HG02610 (cell line): Measurements from ENCODE around the gene RNF4.
A peak's percentile ranks its signal among the peaks of the same experiment; 100 is the strongest.

ENCODE experiments used
- ATAC-seq: cut with Tn5 transposase; IDR thresholded peaks from one replicate; pipeline ENCODE4 v1.9.1; 2021; ENCODE audit warnings: mild to moderate bottlenecking, moderate library complexity; ENCODE audit not compliant: unreplicated experiment

RNF4 gene

DNA sequence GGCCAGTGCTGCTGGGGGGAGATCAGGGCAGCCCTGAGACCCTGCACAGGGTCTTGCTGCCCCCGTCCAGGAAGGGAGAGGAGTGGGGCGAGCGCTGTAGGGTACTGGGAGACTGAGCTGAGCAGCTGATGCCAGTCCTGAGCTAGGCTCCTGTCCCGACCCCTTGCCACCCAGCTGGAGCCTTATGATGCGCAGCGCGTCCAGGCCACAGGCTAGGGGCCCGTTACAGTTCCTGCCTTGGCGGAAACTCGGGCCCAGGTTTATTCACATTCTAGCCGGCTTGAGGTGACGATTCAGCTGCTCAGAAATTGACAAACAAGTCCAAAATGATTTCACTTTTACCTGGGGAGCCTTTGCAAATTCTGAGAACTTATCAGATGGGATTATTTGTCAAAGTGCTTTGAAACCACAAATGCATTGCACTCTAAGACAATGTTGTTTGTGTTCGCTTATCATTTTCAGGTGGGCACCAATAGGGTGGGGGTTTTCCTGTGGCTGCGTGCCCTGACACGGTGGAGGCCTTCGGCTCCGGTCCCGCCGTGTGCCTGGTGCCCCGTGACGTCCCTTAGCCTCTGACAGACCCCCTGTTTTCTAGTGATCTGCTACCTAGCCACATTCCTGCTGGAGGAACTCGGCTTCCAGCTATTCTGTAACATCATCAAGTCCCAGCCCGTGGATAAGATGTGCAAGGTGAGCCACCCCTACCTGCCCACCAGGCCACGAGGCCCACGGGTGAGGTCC lies 31.3 kb upstream of the RNF4 start:
- ATAC-seq: no peak

DNA sequence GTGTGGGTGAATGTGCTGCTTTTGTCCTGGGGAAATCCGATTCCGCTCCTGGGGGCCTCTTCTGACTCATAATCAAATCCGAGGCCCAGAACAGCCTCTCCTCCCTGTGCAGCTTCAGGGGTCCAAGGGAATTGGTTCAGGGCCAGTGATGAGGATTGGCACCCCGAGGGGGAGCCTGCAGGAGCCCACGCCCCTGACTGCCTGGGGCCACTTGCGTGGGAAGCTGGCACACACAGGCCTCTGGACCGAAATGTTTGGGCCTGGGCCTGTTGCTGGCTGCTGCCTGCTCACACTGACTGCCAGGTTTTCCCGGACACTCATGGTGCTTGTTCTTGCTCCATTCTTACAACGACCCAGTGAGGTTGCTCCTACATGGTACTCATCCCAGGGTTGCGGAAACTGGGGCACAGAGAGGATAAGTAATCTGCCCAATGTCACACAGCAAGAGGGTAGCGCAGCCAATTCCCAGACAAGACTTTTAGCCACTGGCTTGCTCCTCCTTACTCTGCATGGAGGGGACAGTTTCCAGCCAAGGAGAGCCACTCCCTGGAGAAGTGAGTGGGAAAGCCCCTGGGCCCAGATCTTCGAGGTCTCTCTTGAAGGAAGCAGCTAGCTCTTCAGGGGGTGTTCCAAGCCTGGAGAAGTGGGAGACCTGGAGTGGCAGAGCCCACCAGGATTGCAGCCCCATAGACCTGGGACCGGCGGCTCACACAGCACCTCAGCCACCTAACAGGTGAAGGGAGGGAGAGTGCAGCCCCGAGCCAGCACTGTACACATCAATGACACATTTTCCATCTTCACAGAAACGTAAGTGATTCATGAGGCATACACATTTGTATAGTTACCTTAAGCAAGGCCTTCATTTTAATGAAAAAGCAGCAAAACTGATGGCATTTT lies 29.8 kb upstream of the RNF4 start:
- no peak for ATAC-seq

- ATAC-seq: peak; percentile 66
Measured at GRCh38 chr4:2441393-2442174, 27.3 kb upstream of the RNF4 start.

- ATAC-seq: no peak
Measured at GRCh38 chr4:2442175-2442993, 26.5 kb upstream of the RNF4 start.

- ATAC-seq: no peak
Measured at GRCh38 chr4:2443061-2443730, 25.7 kb upstream of the RNF4 start.

DNA sequence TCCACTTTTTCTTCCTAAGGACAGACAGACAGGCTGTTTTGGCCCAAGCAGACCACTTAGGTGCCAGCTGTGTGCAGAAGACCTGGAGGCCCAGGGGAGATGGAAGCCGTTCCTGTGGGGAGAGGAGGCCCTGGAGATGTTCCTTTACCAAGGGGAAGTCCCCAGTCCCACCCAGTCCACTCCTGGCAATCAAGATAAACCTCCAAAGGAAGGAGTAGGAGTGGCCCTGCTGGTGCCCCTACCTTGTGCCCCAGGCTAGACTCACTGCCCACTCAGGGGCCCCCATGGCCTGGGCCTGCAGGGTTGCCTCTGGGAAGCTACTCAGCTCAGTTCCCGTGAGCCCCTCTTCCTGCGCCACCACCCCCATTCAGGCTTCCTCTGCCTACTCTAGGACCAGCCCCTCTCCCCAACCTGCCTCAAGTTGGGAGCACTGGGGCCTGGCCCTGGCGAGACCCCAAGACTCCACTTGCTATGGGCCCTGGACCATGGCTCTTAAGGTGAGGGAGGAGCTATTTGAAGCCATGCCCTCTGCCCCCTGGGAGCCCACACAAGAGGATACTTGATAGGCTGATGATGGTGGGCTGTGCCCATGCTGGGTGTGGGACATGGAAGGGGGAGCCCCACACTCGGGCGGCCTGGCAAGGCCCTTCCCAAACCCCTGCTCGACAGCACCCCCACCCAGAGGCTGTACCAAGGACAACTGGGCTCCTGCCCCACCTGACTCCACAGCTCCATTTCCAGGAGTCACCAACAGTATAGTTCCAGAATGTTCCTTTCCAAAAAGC lies 24.8 kb upstream of the RNF4 start:
- ATAC-seq: no peak

- ATAC-seq: no peak
Measured at GRCh38 chr4:2445130-2445529, 23.8 kb upstream of the RNF4 start.

DNA sequence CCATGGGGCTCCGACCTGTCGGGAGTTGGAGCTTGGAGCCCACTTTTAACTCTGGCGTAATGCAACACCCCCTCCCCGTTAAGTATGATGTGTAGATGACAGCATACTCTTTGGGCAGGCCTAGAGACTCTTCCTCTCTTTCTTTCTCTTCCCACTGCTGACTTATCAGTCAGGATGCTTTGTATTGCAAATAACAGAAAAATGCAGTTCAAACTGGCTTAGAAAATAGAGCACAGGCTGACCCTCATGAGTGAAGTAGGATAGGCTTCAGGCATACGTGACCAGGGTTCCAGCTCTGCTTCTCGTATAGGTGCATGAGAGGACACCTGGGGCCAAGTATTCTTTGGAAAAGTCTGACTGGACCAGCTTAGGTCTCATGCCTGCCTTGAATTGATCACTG lies 23.3 kb upstream of the RNF4 start:
- ATAC-seq: no peak

GRCh38 chr4:2446656-2447564 lies 22.0 kb upstream of the RNF4 start:
- ATAC-seq: no peak

GRCh38 chr4:2448589-2448988 lies 20.3 kb upstream of the RNF4 start:
- ATAC-seq: no peak

DNA sequence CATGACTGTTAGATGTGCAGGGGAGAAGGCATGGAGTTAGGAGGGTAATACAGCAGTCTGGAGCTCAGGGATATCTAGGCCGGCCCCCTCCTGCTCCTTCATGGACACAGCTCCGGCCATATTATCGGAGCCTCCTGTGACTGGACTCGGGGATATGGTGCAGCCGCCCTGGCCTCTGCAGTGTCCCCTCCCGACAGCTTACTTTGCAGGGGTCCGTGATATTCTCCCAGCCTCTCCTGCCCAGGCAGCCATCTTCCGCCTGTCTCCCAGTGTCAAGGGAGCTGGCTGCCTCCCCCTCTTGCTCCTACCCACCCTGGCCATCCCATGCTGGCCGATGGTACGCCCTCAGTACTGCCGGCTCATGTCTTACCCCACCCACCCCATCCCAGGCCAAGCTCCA lies 19.9 kb upstream of the RNF4 start:
- no peak for ATAC-seq

GRCh38 chr4:2449511-2450392 lies 19.2 kb upstream of the RNF4 start:
- ATAC-seq: no peak

DNA sequence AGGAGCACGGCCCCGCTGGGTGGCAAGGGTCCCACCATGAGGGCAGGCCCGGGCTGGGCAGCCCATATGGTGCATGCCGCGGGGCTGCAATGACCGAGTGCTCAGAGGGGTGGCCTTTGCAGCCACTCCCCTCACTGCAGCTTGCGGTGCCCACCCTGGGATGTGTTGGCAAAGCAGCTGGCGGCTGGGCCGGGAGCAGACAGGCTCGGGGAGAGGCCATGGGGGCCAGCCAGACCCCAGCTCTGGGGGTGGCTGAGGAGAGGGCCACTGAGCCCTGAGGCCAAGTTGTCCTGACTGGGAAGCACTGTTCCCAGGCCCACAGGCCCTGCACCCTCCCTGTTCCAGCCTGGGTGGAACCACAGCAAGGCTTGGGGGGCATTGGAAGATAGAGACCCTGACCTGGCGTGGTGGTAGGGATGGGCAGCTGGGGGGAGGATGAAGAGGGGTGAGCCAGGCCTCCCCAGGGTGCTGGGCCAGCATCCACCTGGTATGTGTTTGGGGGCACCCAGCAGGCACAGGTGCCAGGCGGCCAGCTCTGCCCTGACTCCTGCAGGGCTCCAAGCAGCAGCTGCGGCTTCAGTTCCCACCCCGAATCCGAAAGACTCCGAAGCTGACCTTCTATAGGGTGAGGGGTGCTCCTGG lies 18.4 kb upstream of the RNF4 start:
- no peak for ATAC-seq

DNA sequence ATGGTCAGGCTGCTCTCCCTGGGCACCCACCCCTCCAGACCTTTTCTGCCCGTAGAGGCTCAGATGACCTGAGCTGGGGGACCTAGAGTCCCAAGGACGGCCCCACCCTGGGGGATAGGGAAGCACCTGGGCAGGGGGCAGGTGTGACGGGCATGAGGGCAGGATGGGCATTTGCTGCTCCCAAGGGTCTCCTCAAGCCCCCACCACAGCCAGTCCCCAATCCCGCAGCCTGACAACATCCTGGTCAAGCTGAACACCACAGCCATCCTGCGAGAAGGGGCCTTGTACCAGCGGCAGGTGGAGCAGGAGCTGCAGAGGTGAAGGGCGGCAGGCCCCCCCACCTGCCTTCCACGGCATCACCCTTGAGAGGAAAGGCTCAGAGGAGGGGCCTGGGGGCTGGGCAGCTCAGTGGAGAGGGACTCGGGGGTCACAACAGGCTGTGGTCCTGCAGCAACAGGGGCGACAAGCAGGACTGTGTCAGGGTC lies 17.8 kb upstream of the RNF4 start:
- no peak for ATAC-seq

- no peak for ATAC-seq
Measured at GRCh38 chr4:2451821-2452785, 16.8 kb upstream of the RNF4 start.
